Measurements from ENCODE around the gene EFNA4. TPM values are rescaled to one million over a fixed set of nuclear protein-coding genes. Genes with fewer than 3 reads are reported as not detected.

Gene EFNA4
- total and polyA plus RNA-seq, 9 of the 15 experiments (the other 6 are each of a cell fraction or from before 2014, with no cell fraction given): 0.68 to 7.4 (median 6.1) TPM

DNA sequence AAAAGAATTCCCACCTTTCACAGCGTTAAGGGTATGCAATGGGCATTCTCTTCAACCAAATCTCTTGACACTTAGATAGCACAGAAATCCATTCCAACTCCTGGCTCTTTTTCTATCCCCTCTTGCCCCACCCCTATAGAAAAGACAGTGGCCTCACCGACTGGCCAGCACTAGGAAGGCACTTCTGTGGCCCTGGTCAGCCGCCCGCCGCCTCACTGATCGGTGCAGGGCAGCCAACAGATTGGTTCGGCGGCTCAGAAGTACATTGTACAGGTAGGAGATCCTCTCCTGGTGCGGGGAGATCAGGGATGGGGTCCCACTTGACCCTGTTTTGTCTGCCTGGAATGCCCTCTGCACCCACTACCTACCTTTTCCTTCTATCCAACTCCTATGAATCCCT, 39.2 kb upstream of the EFNA4 start (continued):
- no peak for TF ChIP-seq EWSR1 (IDR thresholded peaks at IDR 0.05; ENCODE audit: borderline replicate concordance, low read depth, partially characterized antibody)
- TF ChIP-seq SNRNP70 (optimal IDR thresholded peaks at IDR 0.05; ENCODE audit: low read depth, low read length): no peak
- no peak for TF ChIP-seq BACH1 (tag; IDR thresholded peaks at IDR 0.05)

DNA sequence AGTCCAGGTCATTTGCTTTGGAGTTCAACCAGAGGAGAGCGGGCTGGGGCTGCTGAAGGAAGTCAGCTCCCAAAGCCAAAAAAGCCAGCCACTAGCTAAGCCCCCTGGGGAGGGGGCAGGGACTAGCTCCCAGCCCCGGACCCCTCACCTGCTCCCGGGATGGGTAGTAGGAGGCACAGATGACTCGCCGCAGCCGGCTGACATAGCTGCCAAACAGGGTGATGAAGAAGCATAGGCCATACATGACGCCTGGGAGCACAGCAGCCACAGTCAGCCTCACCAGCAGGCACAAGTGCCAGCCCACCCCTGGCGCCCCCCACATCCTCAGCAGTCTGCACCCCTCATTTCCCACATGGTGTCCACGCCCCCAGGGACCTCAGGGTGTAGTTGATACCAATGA, 37.4 kb upstream of the EFNA4 start:
- no peak for FAIRE-seq
- peak overlapping the region in 1 of 2 experiments; percentile 18; a peak in 1 of 4 replicates for H3K9ac ChIP-seq (ENCODE audit: insufficient read depth in 1 of 2, low read depth in 2 of 2, low read length in 2 of 2)
- no peak for TF ChIP-seq DPF2 (IDR thresholded peaks at IDR 0.05)
- no peak for TF ChIP-seq RFX7 (CRISPR knock-in tag; IDR thresholded peaks at IDR 0.05)
- no peak for TF ChIP-seq PRMT5 (CRISPR knock-in tag; IDR thresholded peaks at IDR 0.05)
- TF ChIP-seq PHB (CRISPR knock-in tag; IDR thresholded peaks at IDR 0.05): no peak
- no peak for TF ChIP-seq RUNX1 (IDR thresholded peaks at IDR 0.05; ENCODE audit: low read depth)
- TF ChIP-seq, protein P1, sequence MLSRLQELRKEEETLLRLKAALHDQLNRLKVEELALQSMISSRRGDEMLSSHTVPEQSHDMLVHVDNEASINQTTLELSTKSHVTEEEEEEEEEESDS (CRISPR knock-in tag; IDR thresholded peaks at IDR 0.05): no peak
- no peak for TF ChIP-seq POLR2H (tag; IDR thresholded peaks at IDR 0.05; ENCODE audit: low read depth)
- no peak for TF ChIP-seq RNF2 (IDR thresholded peaks at IDR 0.05)
- TF ChIP-seq, protein P2, sequence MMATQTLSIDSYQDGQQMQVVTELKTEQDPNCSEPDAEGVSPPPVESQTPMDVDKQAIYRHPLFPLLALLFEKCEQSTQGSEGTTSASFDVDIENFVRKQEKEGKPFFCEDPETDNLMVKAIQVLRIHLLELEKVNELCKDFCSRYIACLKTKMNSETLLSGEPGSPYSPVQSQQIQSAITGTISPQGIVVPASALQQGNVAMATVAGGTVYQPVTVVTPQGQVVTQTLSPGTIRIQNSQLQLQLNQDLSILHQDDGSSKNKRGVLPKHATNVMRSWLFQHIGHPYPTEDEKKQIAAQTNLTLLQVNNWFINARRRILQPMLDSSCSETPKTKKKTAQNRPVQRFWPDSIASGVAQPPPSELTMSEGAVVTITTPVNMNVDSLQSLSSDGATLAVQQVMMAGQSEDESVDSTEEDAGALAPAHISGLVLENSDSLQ (IDR thresholded peaks at IDR 0.05): no peak
- TF ChIP-seq DMBX1 (CRISPR knock-in tag; IDR thresholded peaks at IDR 0.05; ENCODE audit: borderline replicate concordance): no peak
- no peak for TF ChIP-seq BRD9 (IDR thresholded peaks at IDR 0.05; ENCODE audit: low read depth, partially characterized antibody)
- TF ChIP-seq HCFC1 (IDR thresholded peaks at IDR 0.05; ENCODE audit: low read depth, low read length): no peak
- TF ChIP-seq, protein P3, sequence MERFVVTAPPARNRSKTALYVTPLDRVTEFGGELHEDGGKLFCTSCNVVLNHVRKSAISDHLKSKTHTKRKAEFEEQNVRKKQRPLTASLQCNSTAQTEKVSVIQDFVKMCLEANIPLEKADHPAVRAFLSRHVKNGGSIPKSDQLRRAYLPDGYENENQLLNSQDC (CRISPR knock-in tag; IDR thresholded peaks at IDR 0.05): no peak
- no peak for TF ChIP-seq SLC30A9 (CRISPR knock-in tag; IDR thresholded peaks at IDR 0.05)
- TF ChIP-seq CC2D1A (IDR thresholded peaks at IDR 0.05): no peak
- no peak overlapping the region for H3K27ac ChIP-seq (ENCODE audit: extremely low read depth, low read depth, low read length)
- no peaks in the 10 kb centered on the region for H3K9me1 ChIP-seq (ENCODE audit: control insufficient read depth, insufficient read depth, low read length)
- H3K27me3 ChIP-seq (ENCODE audit: control insufficient read depth in 2 of 2, insufficient read depth in 2 of 2, low read length in 2 of 2): no peaks in the 10 kb centered on the region
- in situ Hi-C loops (cut with MboI): no loop called here
- H3K36me3 ChIP-seq (ENCODE audit: control insufficient read depth, insufficient read depth, low read length): no peaks in the 10 kb centered on the region
- intact Hi-C loops (cut with micrococcal nuclease): no loop called here
- no peak overlapping the region for H3K4me3 ChIP-seq
- no peaks in the 10 kb centered on the region for H4K20me1 ChIP-seq (replicated peaks; ENCODE audit: control insufficient read depth, insufficient read depth, low read length)
- CTCF ChIA-PET (ENCODE audit: low intra/inter-chr PET ratio): interaction anchor here (0.5 kb wide), 1 partner anchor 65 kb away, joined by 3 read pairs; no protein-coding TSS in a partner anchor
- POLR2A ChIA-PET: interaction anchor here (0.5 kb wide), 1 partner anchor 53 kb away, joined by 4 read pairs; no protein-coding TSS in a partner anchor
- no TSS peak for BruUV-seq (replicated peaks)
- H3K4me1 ChIP-seq (replicated peaks in 1 of 2; ENCODE audit: control insufficient read depth in 2 of 2, insufficient read depth in 2 of 2, low read length in 2 of 2): peaks cover 13 to 26% of the 10 kb centered on the region in 2 experiments; a peak in 3 of 5 replicates
- DNase-seq (ENCODE audit: extremely low read depth in 1 of 4, low spot score in 3 of 4): no peak
- H3K4me2 ChIP-seq (ENCODE audit: insufficient read depth, low read length): no peak overlapping the region
- no peak for ATAC-seq
- H3K79me2 ChIP-seq (ENCODE audit: control insufficient read depth, insufficient read depth, low read length): no peaks in the 10 kb centered on the region
- H2AFZ ChIP-seq (ENCODE audit: low read depth, low read length): 0 out of 2 replicates have a peak overlapping the region, but pooled peaks have one; percentile 8
- no peaks in the 10 kb centered on the region for H3K9me3 ChIP-seq (replicated peaks; ENCODE audit: control insufficient read depth, insufficient read depth, low read depth, low read length)
- 42% methylated on average over 9 of the region's 9 CpGs for WGBS (ENCODE audit: insufficient coverage, low coverage, missing lambda C conversion rate)

Data from K562 (cell line).